ENCODE data around the gene EMSY. TPM values are rescaled to one million over a fixed set of nuclear protein-coding genes. Genes with fewer than 3 reads are reported as not detected.

EMSY gene
- total and polyA plus RNA-seq, 2 of the 13 experiments (the other 11 are each of a cell fraction or from before 2014, with no cell fraction given), result 11.6 to 18.5 TPM

- no peak overlapping the region for H3K27ac ChIP-seq (ENCODE audit: extremely low read length, insufficient read depth, low read length)
- in situ Hi-C loops (cut with HindIII; ENCODE audit: extremely low pct_ligation_motif_present, low pct_unique_long_range_greater_than_20kb), result no loop called here
- H3K27me3 ChIP-seq (ENCODE audit: control insufficient read depth in 1 of 2, insufficient read depth in 2 of 2, low read length in 2 of 2), result no peaks in the 10 kb centered on the region
- intact Hi-C loops (cut with micrococcal nuclease; ENCODE audit: unreplicated experiment), result no loop called here
- H3K4me3 ChIP-seq (replicated peaks in 1 of 3; ENCODE audit: insufficient read depth in 1 of 3, low read depth in 2 of 3, low read length in 3 of 3), result no peak overlapping the region
- CTCF ChIA-PET (ENCODE audit: low intra/inter-chr PET ratio, low total read pairs), result no interaction called here
- FAIRE-seq, result no peak
- no peak overlapping the region for H2AFZ ChIP-seq (ENCODE audit: low read length)
- over 99% methylated on average over 3 of the region's 3 CpGs for WGBS (ENCODE audit: low lambda C conversion rate)
- H3K79me2 ChIP-seq (ENCODE audit: insufficient read depth, low read length), result no peaks in the 10 kb centered on the region
- peaks cover 3 to 23% of the 10 kb centered on the region in 2 experiments; a peak in 3 of 5 replicates for H3K36me3 ChIP-seq (replicated peaks in 1 of 2; ENCODE audit: control insufficient read depth in 1 of 2, insufficient read depth in 2 of 2, low read length in 2 of 2)
- DNase-seq (ENCODE audit: low spot score), result no peak
- TF ChIP-seq STAT6 (CRISPR knock-in tag; IDR thresholded peaks at IDR 0.05; ENCODE audit: borderline replicate concordance), result no peak
- H4K20me1 ChIP-seq (ENCODE audit: insufficient read depth, low read length), result no peaks in the 10 kb centered on the region
- no peaks in the 10 kb centered on the region for H3K4me1 ChIP-seq (ENCODE audit: insufficient read depth, low read length)
- no TSS peak for BruUV-seq (replicated peaks)
- no peak overlapping the region for H3K4me2 ChIP-seq (ENCODE audit: low read depth, low read length)
- H3K9me3 ChIP-seq (ENCODE audit: low read length), result no peaks in the 10 kb centered on the region
- POLR2A ChIA-PET, result no interaction called here
- H3K9ac ChIP-seq (ENCODE audit: insufficient read depth, low read depth, low read length), result no peak overlapping the region
- ATAC-seq, result no peak
Observed at GRCh38 chr11:76513654-76514034, 68.8 kb downstream of the EMSY start.

- Histone ChIP-seq H3K36me3 (replicated peaks in 1 of 2; ENCODE audit: control insufficient read depth in 1 of 2, insufficient read depth in 2 of 2, low read length in 2 of 2) (peaks cover 3 to 24% of the 10 kb centered on the region in 2 experiments; a peak in 3 of 5 replicates), H3K27ac (ENCODE audit: extremely low read length, insufficient read depth, low read length) (no peak overlapping the region), H3K4me1 (ENCODE audit: insufficient read depth, low read length) (no peaks in the 10 kb centered on the region), H3K4me2 (ENCODE audit: low read depth, low read length) (no peak overlapping the region), H2AFZ (ENCODE audit: low read length) (no peak overlapping the region), H4K20me1 (ENCODE audit: insufficient read depth, low read length) (no peaks in the 10 kb centered on the region), H3K9ac (ENCODE audit: insufficient read depth, low read depth, low read length) (no peak overlapping the region), H3K9me3 (ENCODE audit: low read length) (no peaks in the 10 kb centered on the region), H3K4me3 (replicated peaks in 1 of 3; ENCODE audit: insufficient read depth in 1 of 3, low read depth in 2 of 3, low read length in 3 of 3) (no peak overlapping the region), H3K27me3 (ENCODE audit: control insufficient read depth in 1 of 2, insufficient read depth in 2 of 2, low read length in 2 of 2) (no peaks in the 10 kb centered on the region), H3K79me2 (ENCODE audit: insufficient read depth, low read length) (no peaks in the 10 kb centered on the region)
- TF ChIP-seq ZNF441 (CRISPR knock-in tag; IDR thresholded peaks at IDR 0.05; ENCODE audit: borderline replicate concordance) (no peak), PLSCR1 (CRISPR knock-in tag; IDR thresholded peaks at IDR 0.05; ENCODE audit: borderline replicate concordance) (no peak), PCBP2 (optimal IDR thresholded peaks at IDR 0.05; ENCODE audit: low read depth, low read length, poor library complexity, severe bottlenecking) (no peak), HOXA3 (CRISPR knock-in tag; IDR thresholded peaks at IDR 0.05) (no peak), WIZ (CRISPR knock-in tag; IDR thresholded peaks at IDR 0.05) (no peak), RORA (CRISPR knock-in tag; IDR thresholded peaks at IDR 0.05) (no peak), ZNF446 (CRISPR knock-in tag; IDR thresholded peaks at IDR 0.05) (no peak), TRAFD1 (CRISPR knock-in tag; IDR thresholded peaks at IDR 0.05; ENCODE audit: borderline replicate concordance) (no peak), ZNF431 (CRISPR knock-in tag; IDR thresholded peaks at IDR 0.05; ENCODE audit: borderline replicate concordance, low read depth) (no peak)
- FAIRE-seq, result no peak
- no peak for DNase-seq (ENCODE audit: low spot score)
- ChIA-PET CTCF (ENCODE audit: low intra/inter-chr PET ratio, low total read pairs) (no interaction called here), POLR2A (no interaction called here)
- WGBS (ENCODE audit: low lambda C conversion rate), result 88% methylated on average over 1 of the region's 1 CpG
- BruUV-seq (replicated peaks), result TSS peak; percentile 34
- intact Hi-C loops (cut with micrococcal nuclease; ENCODE audit: unreplicated experiment), result no loop called here
- no peak for ATAC-seq
- in situ Hi-C loops (cut with HindIII; ENCODE audit: extremely low pct_ligation_motif_present, low pct_unique_long_range_greater_than_20kb), result no loop called here
Observed at GRCh38 chr11:76515494-76515893, 70.7 kb downstream of the EMSY start.
